C4-2B (cell line): ENCODE measurements around the gene SLC39A10.

Experiments used
- CTCF ChIP-seq: fragments of 450-650 bp; conservative IDR thresholded peaks from 2 replicates; pipeline ENCODE4 v1.5.1; 2017; ENCODE audit warnings: mild to moderate bottlenecking
- ZFX ChIP-seq: fragments of 450-650 bp; IDR thresholded peaks from 2 replicates; pipeline ENCODE4 v1.6.1; 2017

DNA sequence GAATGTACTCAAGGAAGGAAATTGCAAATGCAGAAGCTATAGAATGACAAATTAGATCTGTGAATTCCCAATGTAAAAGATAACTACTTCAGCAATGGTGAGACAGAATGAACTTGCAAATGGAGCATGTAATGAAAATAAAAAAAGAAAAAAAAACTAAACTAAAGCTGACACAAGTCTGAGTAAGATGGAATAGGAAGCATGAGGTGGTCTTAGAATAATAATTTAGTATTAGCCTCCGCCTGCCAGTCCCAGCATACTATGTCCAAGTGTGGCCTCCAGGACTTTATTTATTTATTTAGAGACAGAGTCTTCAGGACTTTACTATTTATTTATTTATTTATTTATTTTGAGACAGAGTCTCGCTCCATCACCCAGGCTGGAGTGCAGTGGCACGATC lies 37.4 kb upstream of the SLC39A10 start:
- TF ChIP-seq CTCF, result no peak
- TF ChIP-seq ZFX, result no peak
